HepG2 (cell line): Measurements from ENCODE around the gene BABAM2. TPM values are rescaled to one million over a fixed set of nuclear protein-coding genes. Genes with fewer than 3 reads are reported as not detected.

Source experiments
- ATAC-seq: fragments of 200-7000 bp; cut with Tn5 transposase; 3 replicates; pipeline ENCODE4 v1.9.1; 2020; ENCODE audit warnings: mild to moderate bottlenecking, moderate library complexity
- BruUV-seq: library from RNA; stranded (reverse); fragments of 400-500 nt; replicated peaks from 2 replicates; lab custom pipeline; 2021; lab: Mats Ljungman, UMichigan
- CTCF ChIA-PET: fragments of 300-600 bp; formaldehyde crosslinking; extraction: SDS; loops from one replicate; lab custom pipeline; 2021; ENCODE audit warnings: low total read pairs, inconsistent platforms, low intra/inter-chr PET ratio; lab: Yijun Ruan, JAX
- POLR2A ChIA-PET: fragments of 350-600 bp; sonication (Branson Sonifier 250); formaldehyde crosslinking; loops from one replicate; lab custom pipeline; 2020; ENCODE audit warnings: antibody characterized with exemption, inconsistent platforms; lab: Yijun Ruan, JAX
- DNase-seq: peaks from one replicate; pipeline ENCODE4 v3.0.0-alpha.2; 2015; ENCODE audit warnings: low spot score
- FAIRE-seq: peaks from 3 replicates; lab custom pipeline; 2011; peaks lifted over from hg19 to GRCh38; lab: Jason Lieb, UNC
- H2AFZ ChIP-seq: one replicate; pipeline ENCODE4 v1.6.1; 2011; ENCODE audit warnings: low read length, inconsistent platforms
- H3K27ac ChIP-seq: fragments of 300-600 bp; 3 replicates; pipeline ENCODE4 v1.8.0; 2011; ENCODE audit warnings: mixed run types, mild to moderate bottlenecking, mixed read lengths, low read length, inconsistent platforms; ENCODE audit not compliant: insufficient read depth; ENCODE audit errors: extremely low read length
- H3K27me3 ChIP-seq, 2 experiments: fragments of 200-600 bp in 1 of 2; 2 replicates in 1 of 2; 3 replicates in 1 of 2; pipeline versions ENCODE4 v1.6.0 to v1.8.0; 2011; ENCODE audit warnings: low read length in 2 of 2, mild to moderate bottlenecking in 2 of 2, moderate library complexity in 2 of 2, inconsistent platforms in 1 of 2; ENCODE audit not compliant: insufficient read depth in 2 of 2, control insufficient read depth in 1 of 2
- H3K36me3 ChIP-seq, 2 experiments: fragments of 200-600 bp in 1 of 2; replicated peaks in 1 of 2; 2 replicates in 1 of 2; 3 replicates in 1 of 2; pipeline versions ENCODE4 v1.5.1 to v1.8.0; 2011; ENCODE audit warnings: low read length in 2 of 2, inconsistent platforms in 1 of 2; ENCODE audit not compliant: insufficient read depth in 2 of 2, control insufficient read depth in 1 of 2
- H3K4me1 ChIP-seq: 2 replicates; pipeline ENCODE4 v1.5.1; 2012; ENCODE audit warnings: low read length, inconsistent platforms; ENCODE audit not compliant: insufficient read depth
- H3K4me2 ChIP-seq: 2 replicates; pipeline ENCODE4 v1.6.0; 2011; ENCODE audit warnings: low read depth, low read length, inconsistent platforms
- H3K4me3 ChIP-seq, 3 experiments: fragments of 200-600 bp in 1 of 3; sonication (generic), shearing (Covaris generic) in 1 of 3; replicated peaks in 1 of 3; 2 replicates each; pipeline ENCODE4 v1.5.1; 2011 to 2016; ENCODE audit warnings: low read length in 3 of 3, inconsistent platforms in 2 of 3, low read depth in 2 of 3, mild to moderate bottlenecking in 2 of 3, control low read depth in 1 of 3, mixed read lengths in 1 of 3; ENCODE audit not compliant: insufficient read depth in 1 of 3
- H3K79me2 ChIP-seq: one replicate; pipeline ENCODE4 v1.6.1; 2011; ENCODE audit warnings: low read length, inconsistent platforms; ENCODE audit not compliant: insufficient read depth
- H3K9ac ChIP-seq: 2 replicates; pipeline ENCODE4 v1.6.0; 2011; ENCODE audit warnings: mild to moderate bottlenecking, low read depth, low read length, inconsistent platforms; ENCODE audit not compliant: insufficient read depth
- H3K9me3 ChIP-seq: 2 replicates; pipeline ENCODE4 v1.5.1; 2012; ENCODE audit warnings: mild to moderate bottlenecking, low read length
- H4K20me1 ChIP-seq: 2 replicates; pipeline ENCODE4 v1.6.0; 2011; ENCODE audit warnings: inconsistent platforms, mild to moderate bottlenecking, low read length, moderate library complexity; ENCODE audit not compliant: insufficient read depth
- ASH2L ChIP-seq: fragments of 300-600, 200-600 bp; sonication (generic); IDR thresholded peaks from 2 replicates; pipeline ENCODE4 v1.7.0; 2017; ENCODE audit warnings: low read depth, mild to moderate bottlenecking, moderate library complexity, mixed read lengths, low read length; ENCODE audit not compliant: insufficient read length
- CBFB ChIP-seq: sonication (generic); formaldehyde crosslinking; IDR thresholded peaks from 2 replicates; pipeline ENCODE4 v1.4.0; 2020; ENCODE audit warnings: missing genetic modification reagents
- FOXK2 ChIP-seq: fragments of 450-650 bp; IDR thresholded peaks from 2 replicates; pipeline ENCODE4 v1.6.1; 2016
- KDM5A ChIP-seq: fragments of 200-600 bp; sonication (generic); IDR thresholded peaks from 2 replicates; pipeline ENCODE4 v1.7.0; 2018; ENCODE audit warnings: antibody characterized with exemption, mild to moderate bottlenecking, low read length, borderline replicate concordance
- MAZ ChIP-seq, 2 experiments: sonication (generic) in 1 of 2; formaldehyde crosslinking in 1 of 2; IDR thresholded peaks; 2 replicates each; pipeline versions ENCODE4 v1.5.0 to v1.6.1; 2012 to 2020; ENCODE audit warnings: low read depth in 2 of 2, mild to moderate bottlenecking in 2 of 2, borderline replicate concordance in 1 of 2, improper control_type of control experiment in 1 of 2, low read length in 1 of 2, missing genetic modification reagents in 1 of 2, moderate library complexity in 1 of 2
- NCOR1 ChIP-seq: fragments of 200-600 bp; sonication (generic); IDR thresholded peaks from 2 replicates; pipeline ENCODE4 v1.7.0; 2017; ENCODE audit warnings: antibody characterized with exemption, low read length, borderline replicate concordance
- NONO ChIP-seq, 2 experiments: fragments of 450-650 bp in 1 of 2; sonication (generic) in 1 of 2; formaldehyde crosslinking in 1 of 2; IDR thresholded peaks in 1 of 2; conservative IDR thresholded peaks in 1 of 2; 2 replicates each; pipeline versions ENCODE4 v1.6.1 to v1.8.0; 2017 to 2022; ENCODE audit warnings: mild to moderate bottlenecking in 1 of 2, missing genetic modification reagents in 1 of 2, moderate library complexity in 1 of 2
- SYNCRIP ChIP-seq: fragments of 200-400 bp; formaldehyde crosslinking; IDR thresholded peaks from 2 replicates; pipeline ENCODE4 v1.6.1; 2018; ENCODE audit warnings: mild to moderate bottlenecking, low read depth, low read length; ENCODE audit not compliant: insufficient read depth
- ZNF143 ChIP-seq: sonication (generic); formaldehyde crosslinking; IDR thresholded peaks from 2 replicates; pipeline ENCODE4 v1.4.0; 2020; ENCODE audit warnings: missing genetic modification reagents
- ZNF335 ChIP-seq: sonication (generic); formaldehyde crosslinking; IDR thresholded peaks from 2 replicates; pipeline ENCODE4 v1.4.0; 2020; ENCODE audit warnings: missing genetic modification reagents
- ZNF484 ChIP-seq: sonication (generic); formaldehyde crosslinking; IDR thresholded peaks from 2 replicates; pipeline ENCODE4 v1.5.1; 2020; ENCODE audit warnings: mild to moderate bottlenecking, low read depth, missing genetic modification reagents, borderline replicate concordance
- ZNF564 ChIP-seq: sonication (generic); formaldehyde crosslinking; IDR thresholded peaks from 2 replicates; pipeline ENCODE4 v1.8.1; 2023; ENCODE audit warnings: mild to moderate bottlenecking, missing genetic modification reagents
- ZNF737 ChIP-seq: sonication (generic); formaldehyde crosslinking; IDR thresholded peaks from 2 replicates; pipeline ENCODE4 v1.5.0; 2020; ENCODE audit warnings: missing genetic modification reagents, mild to moderate bottlenecking, borderline replicate concordance
- WGBS: methylation state at CpG from one replicate; pipeline ENCODE4 v1.1.6; 2017; ENCODE audit warnings: low lambda C conversion rate; 5-methylcytosine and 5-hydroxymethylcytosine counted together
- in situ Hi-C: cut with HindIII; loops from 2 replicates; pipeline ENCODE4 v1.10.0; 2017; ENCODE audit warnings: low pct_unique_long_range_greater_than_20kb; ENCODE audit not compliant: extremely low pct_ligation_motif_present
- intact Hi-C: fragments of 100-400 bp; cut with micrococcal nuclease; formaldehyde crosslinking; loops from one replicate; pipeline ENCODE4 v1.10.0; 2022; ENCODE audit not compliant: unreplicated experiment
- polyA plus RNA-seq, 8 experiments: library from polyadenylated mRNA; depleted of rRNA in 3 of 8; stranded (reverse) in 7 of 8; unstranded in 1 of 8; fragments of >200 nt; fragmentation: Illumina TruSeq in 4 of 8; extraction: Trizol in 4 of 8; gene quantifications; 2 replicates each; pipeline versions ENCODE4 v1.2.1 to v1.2.3, GENCODE V29; 2011 to 2016; ENCODE audit warnings: low read depth in 4 of 8, missing spikeins in 1 of 8, mixed read lengths in 1 of 8; ENCODE audit not compliant: insufficient read depth in 1 of 8
- total RNA-seq, 5 experiments: library from RNA; depleted of rRNA; stranded (reverse); fragments of >200 nt; fragmentation: Illumina TruSeq; extraction: Trizol; gene quantifications; 2 replicates each; pipeline ENCODE4 v1.2.3, GENCODE V29; 2016; ENCODE audit warnings: low read depth in 1 of 5

Gene BABAM2
- total and polyA plus RNA-seq, 2 of the 13 experiments (the other 11 are each of a cell fraction or from before 2014, with no cell fraction given): 24.9 to 28.0 TPM

GRCh38 chr2:27940982-27941381 is 50.5 kb downstream of the BABAM2 start:
- no peaks in the 10 kb centered on the region for H4K20me1 ChIP-seq
- TF ChIP-seq ZNF143 (CRISPR knock-in tag) (no peak), FOXK2 (no peak), MAZ (IDR thresholded peaks at IDR 0.05; ENCODE audit: borderline replicate concordance, low read depth, low read length) (no peak), MAZ (CRISPR knock-in tag; IDR thresholded peaks at IDR 0.05; ENCODE audit: low read depth) (no peak), ZNF335 (CRISPR knock-in tag) (no peak), ZNF564 (CRISPR knock-in tag) (no peak), SYNCRIP (no peak), NCOR1 (no peak), ZNF737 (CRISPR knock-in tag) (no peak), CBFB (CRISPR knock-in tag) (no peak), KDM5A (no peak), NONO (IDR thresholded peaks at IDR 0.05) (no peak), NONO (CRISPR knock-in tag; conservative IDR thresholded peaks at IDR 0.05) (no peak), ASH2L (no peak), ZNF484 (no peak)
- TF ChIP-seq, all 625 proteins: peak for 0
- Histone ChIP-seq H3K4me3 (no peak overlapping the region), H3K4me1 (no peaks in the 10 kb centered on the region), H3K27ac (no peak overlapping the region), H3K36me3 (peaks cover 0 to 2% of the 10 kb centered on the region in 2 experiments; a peak in 1 of 5 replicates), H3K79me2 (no peaks in the 10 kb centered on the region), H3K9me3 (no peaks in the 10 kb centered on the region), H3K4me2 (no peak overlapping the region), H3K9ac (no peak overlapping the region), H3K27me3 (no peaks in the 10 kb centered on the region), H2AFZ (no peak overlapping the region)
- no peak for FAIRE-seq
- intact Hi-C loops (no loop called here), in situ Hi-C loops (no loop called here)
- DNase-seq: no peak
- POLR2A ChIA-PET: no interaction called here
- no TSS peak for BruUV-seq
- CTCF ChIA-PET: no interaction called here
- WGBS: 94% methylated on average over 5 of the region's 5 CpGs
- ATAC-seq: no peak
